Brain microvascular endothelial cell (primary cell): ENCODE results near the gene DOCK3.
"Not testable (repeated sequence)": the region's sequence is repeated elsewhere in the genome, so short reads cannot be mapped to it uniquely, and the experiment has no call there.

Experiments
- DNase-seq: peaks from one replicate; pipeline ENCODE4 v3.0.0-alpha.2; 2020
- H3K27ac ChIP-seq: fragments of 250-450 bp; sonication (Bioruptor Pico); 2 replicates; pipeline ENCODE4 v1.5.1; 2020; ENCODE audit warnings: mild to moderate bottlenecking, moderate library complexity
- H3K27me3 ChIP-seq: fragments of 250-450 bp; sonication (Bioruptor Pico); replicated peaks from 2 replicates; pipeline ENCODE4 v1.5.1; 2020; ENCODE audit warnings: mild to moderate bottlenecking
- H3K36me3 ChIP-seq: fragments of 250-450 bp; sonication (Bioruptor Pico); replicated peaks from 2 replicates; pipeline ENCODE4 v1.5.1; 2020; ENCODE audit warnings: mild to moderate bottlenecking
- H3K4me3 ChIP-seq: 2 replicates; pipeline ENCODE4 v1.5.1; 2011; ENCODE audit warnings: low read depth, mild to moderate bottlenecking, control low read depth, low read length, moderate library complexity
- CTCF ChIP-seq: IDR thresholded peaks from 2 replicates; pipeline ENCODE4 v1.5.1; 2011; ENCODE audit warnings: low read depth, mild to moderate bottlenecking, moderate library complexity, low read length, control low read depth, inconsistent platforms; ENCODE audit errors: missing control alignments
- in situ Hi-C: cut with HindIII; loops from 2 replicates; pipeline ENCODE4 v1.10.0; 2017; ENCODE audit warnings: low sequenced_read_pairs, low pct_ligation_motif_present

The DOCK3 gene

DNA sequence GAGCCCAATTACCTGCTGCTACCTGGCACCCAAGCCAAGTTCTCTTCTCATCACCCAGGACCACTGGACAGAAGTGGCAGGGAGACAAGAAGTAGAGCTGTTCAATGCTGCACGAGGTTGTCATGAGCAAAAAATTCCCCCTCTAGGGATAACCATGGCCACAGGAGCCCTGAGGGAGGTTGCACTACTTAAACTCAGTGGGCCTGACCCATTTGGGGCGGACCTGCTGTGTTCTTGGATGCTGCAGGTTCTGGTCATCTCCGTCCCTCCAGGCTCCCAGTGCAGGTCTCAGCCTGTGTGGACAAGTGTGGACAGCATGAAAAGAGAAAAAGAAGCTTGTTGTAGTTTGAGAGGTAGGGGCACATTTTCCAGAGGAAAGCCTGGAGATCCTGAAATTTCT, 684.3 kb downstream of the DOCK3 start:
- Histone ChIP-seq H3K36me3 (no peaks in the 10 kb centered on the region), H3K4me3 (no peak overlapping the region), H3K27ac (no peak overlapping the region), H3K27me3 (no peaks in the 10 kb centered on the region)
- in situ Hi-C loops = loop anchor here (25.0 kb wide), 1 partner anchor 247 kb away; no protein-coding TSS in a partner anchor
- DNase-seq = no peak
- no peak for TF ChIP-seq CTCF

- no peaks in the 10 kb centered on the region for H3K36me3 ChIP-seq
- no peak for TF ChIP-seq CTCF
- in situ Hi-C loops = loop anchor here (25.0 kb wide), 1 partner anchor 249 kb away; no protein-coding TSS in a partner anchor
- no peaks in the 10 kb centered on the region for H3K27me3 ChIP-seq
- no peak for DNase-seq
- H3K4me3 ChIP-seq = no peak overlapping the region
- no peak overlapping the region for H3K27ac ChIP-seq
These were observed 686.1 kb downstream of the DOCK3 start for GRCh38 chr3:51360806-51361205.

DNA sequence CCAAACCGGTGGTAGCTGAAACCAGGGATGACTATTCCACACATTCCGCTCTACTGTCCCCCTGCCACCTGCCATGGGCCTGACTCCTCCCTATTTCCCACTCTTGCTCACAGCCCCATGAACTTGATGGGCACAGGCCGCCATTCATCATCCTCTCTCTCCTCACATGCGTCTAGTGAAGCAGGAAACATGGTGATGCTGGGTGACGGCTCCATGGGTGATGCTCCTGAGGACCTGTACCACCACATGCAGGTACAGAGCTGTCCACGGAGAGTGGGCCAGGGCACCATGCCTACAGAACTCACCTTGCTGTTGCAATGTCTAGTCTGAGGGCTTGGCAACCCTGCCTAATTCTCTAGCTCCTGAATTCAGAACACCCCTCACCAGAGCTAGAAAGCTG, 687.0 kb downstream of the DOCK3 start:
- TF ChIP-seq CTCF = no peak
- Histone ChIP-seq H3K27ac (no peak overlapping the region), H3K27me3 (no peaks in the 10 kb centered on the region), H3K36me3 (no peaks in the 10 kb centered on the region), H3K4me3 (no peak overlapping the region)
- no peak for DNase-seq
- in situ Hi-C loops = loop anchor here (25.0 kb wide), 1 partner anchor 249 kb away; no protein-coding TSS in a partner anchor

DNA sequence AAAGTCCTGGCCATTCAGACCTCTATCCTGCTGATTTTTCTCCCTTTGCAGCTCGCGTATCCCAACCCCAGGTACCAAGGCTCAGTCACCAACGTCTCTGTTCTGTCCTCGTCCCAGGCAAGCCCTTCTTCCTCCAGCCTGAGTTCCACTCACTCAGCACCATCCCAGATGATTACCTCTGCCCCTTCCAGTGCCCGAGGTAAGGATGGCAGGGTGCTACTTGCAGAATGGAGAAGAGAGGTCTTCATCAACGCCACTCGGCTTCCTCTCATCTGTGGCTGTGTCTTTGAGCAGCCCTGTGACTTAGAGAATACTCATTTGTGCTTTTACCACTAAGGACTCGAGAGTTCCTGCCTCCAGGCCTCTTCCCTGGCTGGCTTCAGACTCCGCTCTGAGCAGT, 687.7 kb downstream of the DOCK3 start:
- Histone ChIP-seq H3K27me3 (no peaks in the 10 kb centered on the region), H3K27ac (no peak overlapping the region), H3K4me3 (no peak overlapping the region), H3K36me3 (no peaks in the 10 kb centered on the region)
- no peak for DNase-seq
- no peak for TF ChIP-seq CTCF
- in situ Hi-C loops = loop anchor here (25.0 kb wide), 1 partner anchor 250 kb away; no protein-coding TSS in a partner anchor

DNA sequence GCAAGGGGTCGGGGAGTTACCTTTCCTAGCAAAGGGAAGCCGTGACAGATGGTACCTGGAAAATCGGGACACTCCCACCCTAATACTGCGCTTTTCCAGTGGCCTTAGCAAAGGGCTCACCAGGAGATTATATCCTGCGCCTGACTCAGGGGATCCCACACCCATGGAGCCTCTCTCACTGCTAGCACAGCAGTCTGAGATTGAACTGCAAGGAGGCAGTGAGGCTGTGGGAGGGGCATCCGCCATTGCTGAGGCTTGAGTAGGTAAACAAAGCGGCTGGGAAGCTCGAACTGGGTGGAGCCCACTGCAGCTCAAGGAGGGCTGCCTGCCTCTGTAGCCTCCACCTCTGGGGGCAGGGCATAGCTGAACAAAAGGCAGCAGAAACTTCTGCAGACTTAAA, 693.5 kb downstream of the DOCK3 start:
- H3K36me3 ChIP-seq, H3K27ac ChIP-seq, H3K27me3 ChIP-seq, DNase-seq, H3K4me3 ChIP-seq: not testable (repeated sequence)
- in situ Hi-C loops = loop anchor here (25.0 kb wide), 1 partner anchor 256 kb away; no protein-coding TSS in a partner anchor

- no peaks in the 10 kb centered on the region for H3K27me3 ChIP-seq
- H3K36me3 ChIP-seq = no peaks in the 10 kb centered on the region
- in situ Hi-C loops = loop anchor here (25.0 kb wide), 1 partner anchor 260 kb away; no protein-coding TSS in a partner anchor
- TF ChIP-seq CTCF = peak; percentile 84
- H3K4me3 ChIP-seq = no peak overlapping the region
- DNase-seq = peak; percentile 69
- H3K27ac ChIP-seq = no peak overlapping the region
These were observed 697.3 kb downstream of the DOCK3 start for GRCh38 chr3:51371943-51372557.
